GM23248 (cell line): ENCODE data around the gene EXOC2. TPM values are rescaled to one million over a fixed set of nuclear protein-coding genes. Genes with fewer than 3 reads are reported as not detected.
A peak's percentile ranks its signal among the peaks of the same experiment; 100 is the strongest.

Experiments
- DNase-seq: peaks from one replicate; pipeline ENCODE4 v3.0.0-alpha.2; 2015
- H2AFZ ChIP-seq: fragments of 200-600 bp; sonication (generic); 2 replicates; pipeline ENCODE4 v1.6.1; 2016; ENCODE audit warnings: antibody characterized with exemption
- H3F3A ChIP-seq: fragments of 200-600 bp; sonication (generic); 2 replicates; pipeline ENCODE4 v1.6.1; 2016; ENCODE audit warnings: mild to moderate bottlenecking, antibody characterized with exemption, mixed run types; ENCODE audit not compliant: insufficient read depth
- H3K27ac ChIP-seq: fragments of 200-600 bp; sonication (generic); 2 replicates; pipeline ENCODE4 v1.5.1; 2016; ENCODE audit warnings: mild to moderate bottlenecking
- H3K27me3 ChIP-seq: fragments of 200-600 bp; sonication (generic); replicated peaks from 2 replicates; pipeline ENCODE4 v1.6.1; 2016; ENCODE audit warnings: mild to moderate bottlenecking; ENCODE audit not compliant: insufficient read depth
- H3K36me3 ChIP-seq: fragments of 200-600 bp; sonication (generic); 2 replicates; pipeline ENCODE4 v1.6.1; 2016; ENCODE audit warnings: low read depth, mild to moderate bottlenecking
- H3K4me1 ChIP-seq: fragments of 200-600 bp; sonication (generic); 2 replicates; pipeline ENCODE4 v1.6.1; 2016; ENCODE audit warnings: mild to moderate bottlenecking; ENCODE audit not compliant: insufficient read depth
- H3K4me2 ChIP-seq: fragments of 200-600 bp; sonication (generic); one replicate; pipeline ENCODE4 v1.6.1; 2016; ENCODE audit warnings: mild to moderate bottlenecking; ENCODE audit not compliant: unreplicated experiment
- H3K4me3 ChIP-seq: fragments of 200-600 bp; sonication (generic); 2 replicates; pipeline ENCODE4 v1.5.1; 2016; ENCODE audit warnings: mild to moderate bottlenecking
- H3K79me2 ChIP-seq: fragments of 200-600 bp; sonication (generic); 2 replicates; pipeline ENCODE4 v1.6.1; 2016; ENCODE audit warnings: mild to moderate bottlenecking; ENCODE audit not compliant: insufficient read depth
- H3K9ac ChIP-seq: fragments of 200-600 bp; sonication (generic); 2 replicates; pipeline ENCODE4 v1.6.1; 2016; ENCODE audit warnings: mild to moderate bottlenecking
- H3K9me2 ChIP-seq: fragments of 200-600 bp; sonication (generic); 2 replicates; pipeline ENCODE4 v1.6.1; 2016; ENCODE audit warnings: mixed run types, mild to moderate bottlenecking, moderate library complexity; ENCODE audit not compliant: insufficient read depth
- H3K9me3 ChIP-seq: fragments of 200-600 bp; sonication (generic); one replicate; pipeline ENCODE4 v1.6.1; 2017; ENCODE audit warnings: low read depth
- H4K20me1 ChIP-seq: fragments of 200-600 bp; sonication (generic); 2 replicates; pipeline ENCODE4 v1.6.0; 2016; ENCODE audit not compliant: insufficient read depth
- EZH2 ChIP-seq: fragments of 200-600 bp; sonication (generic); IDR thresholded peaks from 2 replicates; pipeline ENCODE4 v1.6.1; 2018; ENCODE audit warnings: antibody characterized with exemption, mild to moderate bottlenecking; ENCODE audit not compliant: insufficient read depth, poor library complexity, severe bottlenecking
- EZH2phosphoT487 ChIP-seq: fragments of 200-600 bp; sonication (generic); IDR thresholded peaks from 2 replicates; pipeline ENCODE4 v1.6.1; 2018; ENCODE audit warnings: antibody characterized with exemption, moderate library complexity, mild to moderate bottlenecking, low read depth; ENCODE audit not compliant: insufficient read depth
- WGBS, 2 experiments: methylation state at CpG; one replicate each; pipeline ENCODE4 v1.1.6; 2015 to 2017; ENCODE audit warnings: low lambda C conversion rate in 2 of 2, low coverage in 1 of 2; ENCODE audit errors: missing lambda C conversion rate in 2 of 2; 5-methylcytosine and 5-hydroxymethylcytosine counted together
- in situ Hi-C: fragments of 300-500 bp; cut with MboI; formaldehyde crosslinking; loops from 2 replicates; pipeline ENCODE4 v1.15.0; 2020
- polyA plus RNA-seq: library from polyadenylated mRNA; unstranded; fragments of >200 nt; fragmentation: Nextera tagmentation; extraction: Ambion mirVana; gene quantifications from 2 replicates; pipeline ENCODE4 v1.2.1, GENCODE V29; 2016
- total RNA-seq: library from RNA; depleted of rRNA; stranded (reverse); fragments of >200 nt; shearing (Covaris generic); gene quantifications from 2 replicates; pipeline ENCODE4 v1.2.3, GENCODE V29; 2014; rRNA removed

The EXOC2 gene
- total and polyA plus RNA-seq, 2 experiments from 2014 or later = 17.5 to 32.9 TPM

GRCh38 chr6:435441-436307, 257.3 kb downstream of the EXOC2 start:
- peak; percentile 30 for DNase-seq
- H3K9me3 ChIP-seq = no peaks in the 10 kb centered on the region
- no peaks in the 10 kb centered on the region for H3K79me2 ChIP-seq
- H3K9ac ChIP-seq = no peak overlapping the region
- H3K9me2 ChIP-seq = no peaks in the 10 kb centered on the region
- no peaks in the 10 kb centered on the region for H4K20me1 ChIP-seq
- H3K27me3 ChIP-seq = peaks cover 56% of the 10 kb centered on the region
- TF ChIP-seq EZH2 (no peak), EZH2phosphoT487 (no peak)
- H3K4me3 ChIP-seq = no peak overlapping the region
- H2AFZ ChIP-seq = no peak overlapping the region
- no peaks in the 10 kb centered on the region for H3K36me3 ChIP-seq
- peaks cover 14% of the 10 kb centered on the region for H3K4me1 ChIP-seq
- peak overlapping the region; percentile 55 for H3K27ac ChIP-seq
- H3K4me2 ChIP-seq = peak overlapping the region; percentile 15
- WGBS, 2 experiments = 90 to 92% methylated on average over 27 to 50 of the region's 50 CpGs
- in situ Hi-C loops = no loop called here
- H3F3A ChIP-seq = peaks cover 23% of the 10 kb centered on the region

Other genes with a start within 250 kb of the EXOC2 start
- 0.32 TPM in 1 of 2 replicates, not detected in the other for gene HUS1B, start 36.0 kb downstream of the EXOC2 start, total RNA-seq
- gene HUS1B, start 36.0 kb downstream of the EXOC2 start, polyA plus RNA-seq = not detected in 2 replicates